SK-N-SH (cell line): ENCODE measurements around the gene SSBP1.

Source experiments
- CHD2 ChIP-seq: fragments of 150-350 bp; IDR thresholded peaks from 2 replicates; pipeline ENCODE4 v1.6.1; 2018; ENCODE audit warnings: low read length; ENCODE audit not compliant: partially characterized antibody
- CTCF ChIP-seq: fragments of 200-600 bp; sonication (generic); IDR thresholded peaks from 2 replicates; pipeline ENCODE4 v1.6.1; 2017; ENCODE audit warnings: antibody characterized with exemption, mild to moderate bottlenecking, moderate library complexity
- ELF1 ChIP-seq: IDR thresholded peaks from 2 replicates; pipeline ENCODE4 v1.4.0; 2012
- EP300 ChIP-seq, 2 experiments: IDR thresholded peaks; 2 replicates each; pipeline versions ENCODE4 v1.4.0 to v1.6.1; 2012; ENCODE audit warnings: borderline replicate concordance in 1 of 2, low read depth in 1 of 2, low read length in 1 of 2
- GATA2 ChIP-seq: sonication (generic); formaldehyde crosslinking; IDR thresholded peaks from 2 replicates; pipeline ENCODE4 v1.5.0; 2020; ENCODE audit warnings: mild to moderate bottlenecking, missing genetic modification reagents
- NFIC ChIP-seq: IDR thresholded peaks from 2 replicates; pipeline ENCODE4 v1.4.0; 2012; ENCODE audit warnings: borderline replicate concordance
- RAD21 ChIP-seq: IDR thresholded peaks from 2 replicates; pipeline ENCODE4 v1.6.1; 2012; ENCODE audit warnings: mild to moderate bottlenecking, low read length
- REST ChIP-seq: IDR thresholded peaks from 2 replicates; pipeline ENCODE4 v1.6.1; 2012; ENCODE audit warnings: mild to moderate bottlenecking, low read depth, low read length, moderate library complexity
- USF2 ChIP-seq: fragments of 150-350 bp; IDR thresholded peaks from 2 replicates; pipeline ENCODE4 v1.6.1; 2017; ENCODE audit warnings: antibody characterized with exemption, low read length, low read depth, borderline replicate concordance

GRCh38 chr7:141776374-141776773 is 38.2 kb downstream of the SSBP1 start, which contains the start of gene TAS2R4:
- TF ChIP-seq CTCF (no peak), ELF1 (no peak), NFIC (no peak), RAD21 (no peak), GATA2 (no peak), USF2 (no peak), REST (no peak), EP300 (IDR thresholded peaks at IDR 0.05; ENCODE audit: borderline replicate concordance in 1 of 2, low read depth in 1 of 2, low read length in 1 of 2) (no peak), CHD2 (no peak)
